H9 (cell line): ENCODE measurements around the gene HABP4. TPM values are rescaled to one million over a fixed set of nuclear protein-coding genes. Genes with fewer than 3 reads are reported as not detected.

Experiments
- DNase-seq: peaks from one replicate; pipeline ENCODE4 v3.0.0-alpha.2; 2017
- H2AFZ ChIP-seq: one replicate; pipeline ENCODE4 v1.6.1; 2013; ENCODE audit warnings: mild to moderate bottlenecking, low read length, control low read depth, moderate library complexity
- H2AK5ac ChIP-seq: 2 replicates; pipeline ENCODE4 v1.6.1; 2013; ENCODE audit warnings: low read length, control low read depth, mixed read lengths; ENCODE audit not compliant: insufficient read length
- H2BK120ac ChIP-seq: one replicate; pipeline ENCODE4 v1.6.1; 2013; ENCODE audit warnings: low read depth, mild to moderate bottlenecking, low read length, control low read depth, inconsistent platforms; ENCODE audit not compliant: poor library complexity, severe bottlenecking
- H2BK12ac ChIP-seq: 2 replicates; pipeline ENCODE4 v1.6.1; 2013; ENCODE audit warnings: low read length, control low read depth, mixed read lengths, low read depth; ENCODE audit not compliant: insufficient read length
- H2BK15ac ChIP-seq: 2 replicates; pipeline ENCODE4 v1.6.1; 2013; ENCODE audit warnings: low read depth, low read length, control low read depth
- H2BK20ac ChIP-seq: one replicate; pipeline ENCODE4 v1.6.1; 2013; ENCODE audit warnings: low read depth, mild to moderate bottlenecking, low read length, control low read depth, inconsistent platforms; ENCODE audit not compliant: poor library complexity, severe bottlenecking
- H2BK5ac ChIP-seq: 2 replicates; pipeline ENCODE4 v1.6.1; 2013; ENCODE audit warnings: low read length, control low read depth, mixed read lengths; ENCODE audit not compliant: insufficient read length
- H3K14ac ChIP-seq: 2 replicates; pipeline ENCODE4 v1.6.1; 2013; ENCODE audit warnings: low read length, control low read depth; ENCODE audit not compliant: insufficient read depth
- H3K18ac ChIP-seq: 2 replicates; pipeline ENCODE4 v1.6.1; 2013; ENCODE audit warnings: low read depth, mild to moderate bottlenecking, mixed read lengths, low read length, control low read depth; ENCODE audit not compliant: insufficient read length
- H3K23ac ChIP-seq: 2 replicates; pipeline ENCODE4 v1.6.1; 2013; ENCODE audit warnings: low read length, control low read depth, mixed read lengths, low read depth; ENCODE audit not compliant: insufficient read length
- H3K23me2 ChIP-seq: 2 replicates; pipeline ENCODE4 v1.6.1; 2013; ENCODE audit warnings: low read depth, mild to moderate bottlenecking, mixed read lengths, low read length, control low read depth; ENCODE audit not compliant: insufficient read length, poor library complexity, severe bottlenecking
- H3K27ac ChIP-seq: 2 replicates; pipeline ENCODE4 v1.5.1; 2013; ENCODE audit warnings: low read length, control low read depth, mixed read lengths, low read depth; ENCODE audit not compliant: insufficient read length
- H3K27me3 ChIP-seq: 2 replicates; pipeline ENCODE4 v1.6.1; 2013; ENCODE audit warnings: low read length, control low read depth, inconsistent platforms; ENCODE audit not compliant: insufficient read depth
- H3K4ac ChIP-seq: 2 replicates; pipeline ENCODE4 v1.6.1; 2013; ENCODE audit warnings: low read depth, mild to moderate bottlenecking, control low read depth, inconsistent platforms, low read length, moderate library complexity
- H3K4me1 ChIP-seq: 2 replicates; pipeline ENCODE4 v1.6.1; 2013; ENCODE audit warnings: low read length, control low read depth, inconsistent platforms; ENCODE audit not compliant: insufficient read depth
- H3K4me2 ChIP-seq: 2 replicates; pipeline ENCODE4 v1.6.1; 2013; ENCODE audit warnings: low read length, control low read depth, mixed read lengths; ENCODE audit not compliant: insufficient read length, insufficient read depth
- H3K56ac ChIP-seq: 2 replicates; pipeline ENCODE4 v1.6.1; 2013; ENCODE audit warnings: low read depth, mild to moderate bottlenecking, mixed read lengths, low read length, control low read depth; ENCODE audit not compliant: insufficient read length
- H3K79me1 ChIP-seq: 2 replicates; pipeline ENCODE4 v1.6.1; 2013; ENCODE audit warnings: low read depth, mild to moderate bottlenecking, moderate library complexity, low read length, control low read depth, inconsistent platforms; ENCODE audit not compliant: insufficient read depth, poor library complexity, severe bottlenecking
- H3K79me2 ChIP-seq: 2 replicates; pipeline ENCODE4 v1.6.1; 2013; ENCODE audit warnings: low read length, control low read depth, inconsistent platforms; ENCODE audit not compliant: insufficient read depth
- H3K9ac ChIP-seq: 2 replicates; pipeline ENCODE4 v1.6.1; 2013; ENCODE audit warnings: low read length, control low read depth, mixed read lengths; ENCODE audit not compliant: insufficient read length; ENCODE audit errors: extremely low read depth
- H3K9me3 ChIP-seq: one replicate; pipeline ENCODE4 v1.6.1; 2013; ENCODE audit warnings: low read depth, low read length, inconsistent platforms; ENCODE audit not compliant: control insufficient read depth
- H3T11ph ChIP-seq: one replicate; pipeline ENCODE4 v1.6.1; 2013; ENCODE audit warnings: mild to moderate bottlenecking, low read length, control low read depth, inconsistent platforms
- H4K20me1 ChIP-seq: one replicate; pipeline ENCODE4 v1.6.1; 2013; ENCODE audit not compliant: control insufficient read depth, insufficient read length, insufficient read depth
- H4K5ac ChIP-seq: 2 replicates; pipeline ENCODE4 v1.6.1; 2013; ENCODE audit warnings: low read depth, mild to moderate bottlenecking, mixed read lengths, low read length, control low read depth; ENCODE audit not compliant: insufficient read length
- H4K8ac ChIP-seq: replicated peaks from 2 replicates; pipeline ENCODE4 v1.6.1; 2013; ENCODE audit warnings: low read length, control low read depth, mixed read lengths, low read depth; ENCODE audit not compliant: insufficient read length
- H4K91ac ChIP-seq: 2 replicates; pipeline ENCODE4 v1.6.1; 2013; ENCODE audit warnings: low read depth, mild to moderate bottlenecking, moderate library complexity, mixed read lengths, low read length, control low read depth; ENCODE audit not compliant: insufficient read length
- H3K27ac Mint-ChIP-seq, 3 experiments: 2 replicates in 2 of 3; 3 replicates in 1 of 3; pipeline ENCODE4 v1.8.0; 2020 to 2021; ENCODE audit warnings: mixed read lengths in 3 of 3, mild to moderate bottlenecking in 1 of 3, moderate library complexity in 1 of 3
- H3K27me3 Mint-ChIP-seq: 2 replicates; pipeline ENCODE4 v1.8.0; 2021; ENCODE audit warnings: low read depth, mild to moderate bottlenecking, moderate library complexity, mixed read lengths
- H3K36me3 Mint-ChIP-seq, 3 experiments: 2 replicates in 2 of 3; 3 replicates in 1 of 3; pipeline ENCODE4 v1.8.0; 2020 to 2021; ENCODE audit warnings: low read depth in 3 of 3, mixed read lengths in 3 of 3; ENCODE audit not compliant: insufficient read depth in 1 of 3
- H3K4me1 Mint-ChIP-seq, 2 experiments: 2 replicates each; pipeline ENCODE4 v1.8.0; 2020; ENCODE audit warnings: mixed read lengths in 2 of 2
- H3K4me3 Mint-ChIP-seq, 2 experiments: 2 replicates in 1 of 2; 3 replicates in 1 of 2; pipeline ENCODE4 v1.8.0; 2020 to 2021; ENCODE audit warnings: mild to moderate bottlenecking in 2 of 2, mixed read lengths in 2 of 2, moderate library complexity in 1 of 2
- H3K9me3 Mint-ChIP-seq, 2 experiments: 2 replicates in 1 of 2; 3 replicates in 1 of 2; pipeline ENCODE4 v1.8.0; 2020; ENCODE audit warnings: mild to moderate bottlenecking in 2 of 2, mixed read lengths in 2 of 2, moderate library complexity in 1 of 2
- CTCF ChIP-seq: fragments of 200-600 bp; sonication (generic); conservative IDR thresholded peaks from 3 replicates; pipeline ENCODE4 v1.8.0; 2021; ENCODE audit warnings: antibody characterized with exemption, mild to moderate bottlenecking
- WGBS: extraction: QIAGEN DNeasy Blood & Tissue Kit; methylation state at CpG from one replicate; pipeline ENCODE4 v1.1.7; 2013; ENCODE audit warnings: missing lambda C conversion rate, low lambda C conversion rate, mixed read lengths; ENCODE audit not compliant: insufficient read length; ENCODE audit errors: extremely low coverage; 5-methylcytosine and 5-hydroxymethylcytosine counted together
- total RNA-seq: library from RNA; stranded (reverse); gene quantifications from 2 replicates; pipeline ENCODE4 v1.2.1, GENCODE V29; 2021

Gene HABP4
- total RNA-seq, 1 experiment from 2014 or later = 7.5 TPM

GRCh38 chr9:96460470-96460869, 10.5 kb downstream of the HABP4 start:
- H3K79me2 ChIP-seq = no peaks in the 10 kb centered on the region
- Mint-ChIP-seq H3K9me3 (no peaks in the 10 kb centered on the region), H3K27ac (peak overlapping the region; percentile 34 to 57 (median 41); a peak in 3 of 7 replicates), H3K27me3 (no peaks in the 10 kb centered on the region), H3K4me3 (no peak overlapping the region), H3K36me3 (peaks cover 4 to 18% (median 12%) of the 10 kb centered on the region in 3 experiments; a peak in 6 of 7 replicates), H3K4me1 (peaks cover 28 to 37% of the 10 kb centered on the region in 2 experiments)
- H4K5ac ChIP-seq = no peak overlapping the region
- no peaks in the 10 kb centered on the region for H3K79me1 ChIP-seq
- H3K4me2 ChIP-seq = no peak overlapping the region
- H3K14ac ChIP-seq = no peak overlapping the region
- H3K23me2 ChIP-seq = no peaks in the 10 kb centered on the region
- H4K8ac ChIP-seq = no peak overlapping the region
- H2AK5ac ChIP-seq = no peak overlapping the region
- no peak overlapping the region for H3T11ph ChIP-seq
- H3K27me3 ChIP-seq = no peaks in the 10 kb centered on the region
- H3K23ac ChIP-seq = no peak overlapping the region
- H4K20me1 ChIP-seq = no peaks in the 10 kb centered on the region
- no peak overlapping the region for H2BK15ac ChIP-seq
- TF ChIP-seq CTCF = no peak
- no peaks in the 10 kb centered on the region for H3K9me3 ChIP-seq
- no peak overlapping the region for H2AFZ ChIP-seq
- no peak overlapping the region for H3K9ac ChIP-seq
- no peak overlapping the region for H2BK5ac ChIP-seq
- no peak overlapping the region for H2BK120ac ChIP-seq
- no peak overlapping the region for H3K56ac ChIP-seq
- H3K4me1 ChIP-seq = peaks cover 3% of the 10 kb centered on the region; the same call in 1 of the 2 replicates
- WGBS = no CpG with 5 or more reads among the region's 5 CpGs
- H3K27ac ChIP-seq = no peak overlapping the region
- no peak overlapping the region for H2BK12ac ChIP-seq
- no peak overlapping the region for H3K18ac ChIP-seq
- H3K4ac ChIP-seq = no peak overlapping the region
- DNase-seq = no peak
- no peak overlapping the region for H4K91ac ChIP-seq
- H2BK20ac ChIP-seq = no peak overlapping the region
